KG1 (cell line): ENCODE data around the gene EYA4.

Source experiments
- DNase-seq: peaks from one replicate; lab custom pipeline; 2025; lab: John Stamatoyannopoulos, UW

EYA4 gene

GRCh38 chr6:133242637-133243585, 1.8 kb downstream of the EYA4 start:
- peak; percentile 1 for DNase-seq

GRCh38 chr6:133243723-133244305, 2.7 kb downstream of the EYA4 start:
- peak; percentile 6 for DNase-seq

GRCh38 chr6:133244519-133244918, 3.4 kb downstream of the EYA4 start:
- no peak for DNase-seq

GRCh38 chr6:133245007-133245406, 3.9 kb downstream of the EYA4 start:
- DNase-seq: no peak

- DNase-seq: no peak
These were observed 4.3 kb downstream of the EYA4 start for GRCh38 chr6:133245422-133245903.

- no peak for DNase-seq
These were observed 6.4 kb downstream of the EYA4 start for GRCh38 chr6:133247581-133247980.

GRCh38 chr6:133248241-133249001, 7.3 kb downstream of the EYA4 start:
- DNase-seq: no peak

GRCh38 chr6:133251688-133252087, 10.5 kb downstream of the EYA4 start:
- no peak for DNase-seq

GRCh38 chr6:133254552-133255228, 13.5 kb downstream of the EYA4 start:
- no peak for DNase-seq

- DNase-seq: no peak
These were observed 16.5 kb downstream of the EYA4 start for GRCh38 chr6:133257545-133258105.

GRCh38 chr6:133259561-133259960, 18.4 kb downstream of the EYA4 start:
- DNase-seq: no peak

- no peak for DNase-seq
These were observed 21.6 kb downstream of the EYA4 start for GRCh38 chr6:133262804-133263203.

GRCh38 chr6:133265066-133265465, 23.9 kb downstream of the EYA4 start:
- DNase-seq: no peak

- no peak for DNase-seq
These were observed 25.0 kb downstream of the EYA4 start for GRCh38 chr6:133266186-133266585.

GRCh38 chr6:133268621-133269020, 27.5 kb downstream of the EYA4 start:
- no peak for DNase-seq

GRCh38 chr6:133274813-133275212, 33.7 kb downstream of the EYA4 start:
- DNase-seq: no peak

- DNase-seq: no peak
These were observed 34.1 kb downstream of the EYA4 start for GRCh38 chr6:133275213-133275612.

GRCh38 chr6:133277228-133277899, 36.2 kb downstream of the EYA4 start:
- DNase-seq: no peak

GRCh38 chr6:133277900-133278545, 36.9 kb downstream of the EYA4 start:
- no peak for DNase-seq

GRCh38 chr6:133286765-133287164, 45.6 kb downstream of the EYA4 start:
- DNase-seq: no peak

- no peak for DNase-seq
These were observed 47.5 kb downstream of the EYA4 start for GRCh38 chr6:133288662-133289061.
